ENCODE results near the gene ZC3H18. TPM values are rescaled to one million over a fixed set of nuclear protein-coding genes. Genes with fewer than 3 reads are reported as not detected.

Gene ZC3H18
- total and polyA plus RNA-seq, 2 donors (not counting 1 experiment from before 2014, with no cell fraction given): 7.9 to 9.4 TPM

DNA sequence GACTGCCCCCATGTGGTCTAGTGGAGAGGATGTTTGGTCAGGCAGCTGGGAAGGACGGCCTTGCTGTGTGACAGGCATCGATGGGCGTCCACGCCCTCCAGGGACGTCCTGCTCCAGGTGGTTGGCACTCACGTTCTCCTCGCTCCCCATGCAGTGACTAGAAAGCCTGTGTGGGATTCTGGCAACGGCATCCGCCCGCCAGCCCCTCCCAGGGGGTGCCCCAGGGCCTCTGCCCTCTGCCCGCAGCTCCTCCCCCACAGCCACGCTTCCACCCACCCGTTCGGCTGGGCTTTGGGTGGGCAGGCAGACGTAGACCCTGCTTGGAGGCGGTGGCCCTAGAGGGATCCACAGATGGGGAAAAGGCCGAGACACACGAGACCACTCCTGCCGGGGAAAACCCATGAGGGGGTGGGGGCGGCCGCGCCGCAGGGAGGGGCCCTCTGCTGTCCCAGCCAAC is 63.5 kb downstream of the ZC3H18 start:
- H3K9ac ChIP-seq (ENCODE audit: insufficient read depth, low read length): no peak overlapping the region
- H3K4me3 ChIP-seq (replicated peaks in 1 of 4; ENCODE audit: control extremely low read depth in 1 of 4, insufficient read depth in 1 of 4, low read depth in 3 of 4, low read length in 4 of 4): no peak overlapping the region
- no peaks in the 10 kb centered on the region for H3K9me3 ChIP-seq (ENCODE audit: control insufficient read depth, insufficient read depth, low read depth, low read length)
- peaks cover 5% of the 10 kb centered on the region for H3K27me3 ChIP-seq (ENCODE audit: control insufficient read depth, insufficient read depth, low read length)
- no peaks in the 10 kb centered on the region for H3K79me2 ChIP-seq (ENCODE audit: control insufficient read depth, insufficient read depth, low read length)
- no peaks in the 10 kb centered on the region for H4K20me1 ChIP-seq (ENCODE audit: control insufficient read depth, extremely low read depth, insufficient read depth, low read length)
- peaks cover 13% of the 10 kb centered on the region for H3K36me3 ChIP-seq (ENCODE audit: control insufficient read depth, insufficient read depth, low read length)
- no peak overlapping the region for H2AFZ ChIP-seq (ENCODE audit: low read length)
- no peak for DNase-seq (ENCODE audit: low read depth in 2 of 2)
- no peak overlapping the region for H3K4me2 ChIP-seq (ENCODE audit: extremely low read depth, insufficient read depth, low read length)
- no peak overlapping the region for H3K27ac ChIP-seq (ENCODE audit: insufficient read depth, low read length)
- no peak for TF ChIP-seq EZH2 (IDR thresholded peaks at IDR 0.05; ENCODE audit: low read length, missing control alignments)
- TF ChIP-seq, protein P1, sequence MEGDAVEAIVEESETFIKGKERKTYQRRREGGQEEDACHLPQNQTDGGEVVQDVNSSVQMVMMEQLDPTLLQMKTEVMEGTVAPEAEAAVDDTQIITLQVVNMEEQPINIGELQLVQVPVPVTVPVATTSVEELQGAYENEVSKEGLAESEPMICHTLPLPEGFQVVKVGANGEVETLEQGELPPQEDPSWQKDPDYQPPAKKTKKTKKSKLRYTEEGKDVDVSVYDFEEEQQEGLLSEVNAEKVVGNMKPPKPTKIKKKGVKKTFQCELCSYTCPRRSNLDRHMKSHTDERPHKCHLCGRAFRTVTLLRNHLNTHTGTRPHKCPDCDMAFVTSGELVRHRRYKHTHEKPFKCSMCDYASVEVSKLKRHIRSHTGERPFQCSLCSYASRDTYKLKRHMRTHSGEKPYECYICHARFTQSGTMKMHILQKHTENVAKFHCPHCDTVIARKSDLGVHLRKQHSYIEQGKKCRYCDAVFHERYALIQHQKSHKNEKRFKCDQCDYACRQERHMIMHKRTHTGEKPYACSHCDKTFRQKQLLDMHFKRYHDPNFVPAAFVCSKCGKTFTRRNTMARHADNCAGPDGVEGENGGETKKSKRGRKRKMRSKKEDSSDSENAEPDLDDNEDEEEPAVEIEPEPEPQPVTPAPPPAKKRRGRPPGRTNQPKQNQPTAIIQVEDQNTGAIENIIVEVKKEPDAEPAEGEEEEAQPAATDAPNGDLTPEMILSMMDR (conservative IDR thresholded peaks at IDR 0.05 in 1 of 2, IDR thresholded peaks at IDR 0.05 in 1 of 2; ENCODE audit: low read depth in 1 of 2, low read length in 2 of 2): peak in 1 of 2 donors; percentile 23
- peaks cover 2% of the 10 kb centered on the region for H3K4me1 ChIP-seq (ENCODE audit: control insufficient read depth, extremely low read depth, insufficient read depth, low read length)

GRCh38 chr16:88634141-88634993 is 64.2 kb downstream of the ZC3H18 start:
- H2AFZ ChIP-seq (ENCODE audit: low read length): no peak overlapping the region
- H3K27me3 ChIP-seq (ENCODE audit: control insufficient read depth, insufficient read depth, low read length): peaks cover 12% of the 10 kb centered on the region
- no peak overlapping the region for H3K27ac ChIP-seq (ENCODE audit: insufficient read depth, low read length)
- peaks cover 13% of the 10 kb centered on the region for H3K36me3 ChIP-seq (ENCODE audit: control insufficient read depth, insufficient read depth, low read length)
- peak; percentile 18 to 50 for DNase-seq (ENCODE audit: low read depth in 2 of 2)
- H3K9me3 ChIP-seq (ENCODE audit: control insufficient read depth, insufficient read depth, low read depth, low read length): no peaks in the 10 kb centered on the region
- no peaks in the 10 kb centered on the region for H4K20me1 ChIP-seq (ENCODE audit: control insufficient read depth, extremely low read depth, insufficient read depth, low read length)
- H3K4me2 ChIP-seq (ENCODE audit: extremely low read depth, insufficient read depth, low read length): peak overlapping the region; percentile 71
- peaks cover 2% of the 10 kb centered on the region for H3K4me1 ChIP-seq (ENCODE audit: control insufficient read depth, extremely low read depth, insufficient read depth, low read length)
- H3K79me2 ChIP-seq (ENCODE audit: control insufficient read depth, insufficient read depth, low read length): no peaks in the 10 kb centered on the region
- H3K4me3 ChIP-seq (replicated peaks in 1 of 4; ENCODE audit: control extremely low read depth in 1 of 4, insufficient read depth in 1 of 4, low read depth in 3 of 4, low read length in 4 of 4): peak overlapping the region; percentile 23 to 47 (median 34)
- no peak for TF ChIP-seq EZH2 (IDR thresholded peaks at IDR 0.05; ENCODE audit: low read length, missing control alignments)
- TF ChIP-seq, protein P1 (conservative IDR thresholded peaks at IDR 0.05 in 1 of 2, IDR thresholded peaks at IDR 0.05 in 1 of 2; ENCODE audit: low read depth in 1 of 2, low read length in 2 of 2): no peak
- peak overlapping the region; percentile 42 for H3K9ac ChIP-seq (ENCODE audit: insufficient read depth, low read length)

DNA sequence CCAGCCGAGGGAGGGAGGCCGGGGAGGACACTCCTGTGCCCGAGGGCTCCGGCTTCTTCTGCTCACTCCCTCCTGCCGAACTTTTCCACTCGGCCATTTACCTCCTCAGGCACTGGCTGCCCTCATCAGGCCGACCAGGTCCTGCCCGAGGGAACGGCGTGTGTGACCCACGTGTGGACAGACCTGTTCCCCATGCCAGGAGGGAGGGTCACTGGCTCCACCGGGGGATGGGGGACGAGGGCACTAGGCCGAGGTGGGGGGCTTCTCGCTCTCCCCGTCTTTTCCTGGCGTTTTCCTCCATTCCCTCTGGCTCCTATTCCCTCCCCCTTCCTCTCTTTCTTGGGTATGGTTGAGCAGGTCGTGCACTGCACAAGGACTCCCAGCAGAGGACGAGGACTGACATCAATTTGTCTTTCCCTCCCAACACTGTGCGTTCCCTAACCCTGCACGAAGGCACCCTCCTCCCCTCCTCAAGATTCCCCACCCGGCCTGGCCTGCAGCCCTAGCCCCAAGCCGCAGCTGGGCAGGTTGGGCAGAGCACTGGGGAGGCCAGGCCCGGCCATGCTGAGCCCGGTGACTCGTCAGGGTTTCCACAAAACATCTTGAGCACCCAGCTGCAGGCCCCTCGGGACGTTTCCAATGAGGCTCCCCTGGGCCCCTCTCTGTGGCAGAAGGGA is 64.9 kb downstream of the ZC3H18 start:
- no peak for DNase-seq (ENCODE audit: low read depth in 2 of 2)
- H3K27ac ChIP-seq (ENCODE audit: insufficient read depth, low read length): no peak overlapping the region
- peaks cover 11% of the 10 kb centered on the region for H3K36me3 ChIP-seq (ENCODE audit: control insufficient read depth, insufficient read depth, low read length)
- peaks cover 19% of the 10 kb centered on the region for H3K27me3 ChIP-seq (ENCODE audit: control insufficient read depth, insufficient read depth, low read length)
- H3K4me1 ChIP-seq (ENCODE audit: control insufficient read depth, extremely low read depth, insufficient read depth, low read length): peaks cover 2% of the 10 kb centered on the region
- H3K9me3 ChIP-seq (ENCODE audit: control insufficient read depth, insufficient read depth, low read depth, low read length): no peaks in the 10 kb centered on the region
- H3K4me2 ChIP-seq (ENCODE audit: extremely low read depth, insufficient read depth, low read length): peak overlapping the region; percentile 71
- peak overlapping the region; percentile 42 for H3K9ac ChIP-seq (ENCODE audit: insufficient read depth, low read length)
- H4K20me1 ChIP-seq (ENCODE audit: control insufficient read depth, extremely low read depth, insufficient read depth, low read length): no peaks in the 10 kb centered on the region
- TF ChIP-seq EZH2 (IDR thresholded peaks at IDR 0.05; ENCODE audit: low read length, missing control alignments): no peak
- TF ChIP-seq, protein P1 (conservative IDR thresholded peaks at IDR 0.05 in 1 of 2, IDR thresholded peaks at IDR 0.05 in 1 of 2; ENCODE audit: low read depth in 1 of 2, low read length in 2 of 2): no peak
- peak overlapping the region in 3 of 4 experiments; percentile 26 to 47 (median 42) for H3K4me3 ChIP-seq (replicated peaks in 1 of 4; ENCODE audit: control extremely low read depth in 1 of 4, insufficient read depth in 1 of 4, low read depth in 3 of 4, low read length in 4 of 4)
- no peaks in the 10 kb centered on the region for H3K79me2 ChIP-seq (ENCODE audit: control insufficient read depth, insufficient read depth, low read length)
- peak overlapping the region; percentile 29 for H2AFZ ChIP-seq (ENCODE audit: low read length)
